DMS79 (cell line): Measurements from ENCODE around the gene FAM240A.
"Not testable (repeated sequence)": the region's sequence is repeated elsewhere in the genome, so short reads cannot be mapped to it uniquely, and the experiment has no call there.

Experiments used
- DNase-seq: peaks from one replicate; lab custom pipeline; 2025; lab: John Stamatoyannopoulos, UW

FAM240A gene

GRCh38 chr3:46586738-46587246 is 25.5 kb upstream of the FAM240A start:
- DNase-seq, result no peak

- DNase-seq, result not testable (repeated sequence)
Measured at GRCh38 chr3:46587268-46587667, 25.1 kb upstream of the FAM240A start.

- DNase-seq, result no peak
Measured at GRCh38 chr3:46593274-46593862, 19.0 kb upstream of the FAM240A start.

GRCh38 chr3:46593979-46594378 is 18.3 kb upstream of the FAM240A start:
- no peak for DNase-seq

GRCh38 chr3:46594723-46595122 is 17.6 kb upstream of the FAM240A start:
- DNase-seq, result no peak

GRCh38 chr3:46595819-46596314 is 16.5 kb upstream of the FAM240A start:
- DNase-seq, result no peak

GRCh38 chr3:46599590-46599989 is 12.7 kb upstream of the FAM240A start:
- no peak for DNase-seq

- no peak for DNase-seq
Measured at GRCh38 chr3:46603446-46604046, 8.8 kb upstream of the FAM240A start.

GRCh38 chr3:46604127-46604526 is 8.2 kb upstream of the FAM240A start:
- no peak for DNase-seq

- no peak for DNase-seq
Measured at GRCh38 chr3:46607603-46608028, 4.7 kb upstream of the FAM240A start.

GRCh38 chr3:46609212-46609721 is 3.1 kb upstream of the FAM240A start:
- no peak for DNase-seq

- DNase-seq, result no peak
Measured at GRCh38 chr3:46609944-46610722, 2.2 kb upstream of the FAM240A start.

- DNase-seq, result no peak
Measured at GRCh38 chr3:46613313-46614005, 1.1 kb downstream of the FAM240A start.

GRCh38 chr3:46614431-46614830 is 2.1 kb downstream of the FAM240A start:
- no peak for DNase-seq

GRCh38 chr3:46615050-46615775 is 2.9 kb downstream of the FAM240A start:
- DNase-seq, result no peak

GRCh38 chr3:46615976-46616375 is 3.7 kb downstream of the FAM240A start:
- DNase-seq, result no peak

GRCh38 chr3:46617941-46618340 is 5.6 kb downstream of the FAM240A start:
- no peak for DNase-seq

GRCh38 chr3:46619845-46620778 is 7.8 kb downstream of the FAM240A start:
- DNase-seq, result no peak

GRCh38 chr3:46624533-46624932 is 12.2 kb downstream of the FAM240A start:
- no peak for DNase-seq

- no peak for DNase-seq
Measured at GRCh38 chr3:46624975-46625490, 12.7 kb downstream of the FAM240A start.
